Choroid plexus epithelial cell (primary cell): Measurements from ENCODE around the gene NR1H3.

Source experiments
- DNase-seq: peaks from one replicate; pipeline ENCODE4 v3.0.0-alpha.2; 2010; ENCODE audit warnings: low read depth
- H3K4me3 ChIP-seq: 2 replicates; pipeline ENCODE4 v1.5.1; 2011; ENCODE audit warnings: low read depth, mild to moderate bottlenecking, control low read depth, low read length, moderate library complexity
- CTCF ChIP-seq: conservative IDR thresholded peaks from 2 replicates; pipeline ENCODE4 v1.5.1; 2011; ENCODE audit warnings: low read depth, mild to moderate bottlenecking, control low read depth, inconsistent platforms, low read length, moderate library complexity

The NR1H3 gene

GRCh38 chr11:47235163-47235562 lies 22.6 kb upstream of the NR1H3 start:
- TF ChIP-seq CTCF = no peak
- H3K4me3 ChIP-seq = no peak overlapping the region

GRCh38 chr11:47236482-47236881 lies 21.3 kb upstream of the NR1H3 start:
- no peak overlapping the region for H3K4me3 ChIP-seq
- no peak for TF ChIP-seq CTCF
- peak; percentile 69 for DNase-seq

More at GRCh38 chr11:47235163-47235562, 22.6 kb upstream of the NR1H3 start:
- DNase-seq = no peak

GRCh38 chr11:47239852-47240251 lies 17.9 kb upstream of the NR1H3 start:
- no peak for TF ChIP-seq CTCF
- DNase-seq = no peak
- H3K4me3 ChIP-seq = no peak overlapping the region

GRCh38 chr11:47241841-47242301 lies 15.9 kb upstream of the NR1H3 start:
- no peak overlapping the region for H3K4me3 ChIP-seq
- TF ChIP-seq CTCF = no peak
- no peak for DNase-seq

DNA sequence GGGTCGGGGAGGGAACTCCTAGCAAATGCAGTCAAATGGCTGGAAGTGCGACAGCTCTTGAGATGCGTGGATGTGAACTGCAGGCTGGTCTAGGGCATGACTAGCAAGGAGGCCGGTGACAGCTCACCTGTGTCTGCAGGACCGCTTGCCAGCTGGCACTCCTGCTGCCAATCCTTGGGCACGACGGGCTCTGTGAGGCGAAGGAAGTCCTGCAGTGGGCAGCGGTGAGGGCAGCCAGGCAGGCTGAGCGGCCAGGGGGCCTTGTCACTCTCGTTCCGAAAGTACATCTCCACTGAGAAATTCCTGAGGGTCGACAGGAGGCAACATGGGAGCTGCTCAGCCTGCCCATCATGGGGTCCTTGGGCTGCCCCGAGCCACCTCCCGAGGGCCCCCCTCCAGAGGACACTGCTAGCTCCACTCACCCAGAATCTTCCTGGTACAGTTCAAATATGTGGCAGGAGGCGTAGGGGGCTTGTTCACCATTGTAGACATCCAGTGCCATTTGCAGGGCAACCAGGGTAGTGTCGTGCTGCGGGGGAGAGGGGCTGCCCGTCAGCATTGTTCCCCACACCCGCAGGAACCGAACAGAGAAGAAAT lies 15.1 kb upstream of the NR1H3 start:
- no peak for TF ChIP-seq CTCF
- DNase-seq = no peak
- H3K4me3 ChIP-seq = no peak overlapping the region

GRCh38 chr11:47243454-47243853 lies 14.3 kb upstream of the NR1H3 start:
- DNase-seq = no peak
- H3K4me3 ChIP-seq = no peak overlapping the region

More at GRCh38 chr11:47243454-47243853, 14.3 kb upstream of the NR1H3 start:
- no peak for TF ChIP-seq CTCF
